LNCaP clone FGC (cell line): ENCODE results near the gene SMG6.
A peak's percentile ranks its signal among the peaks of the same experiment; 100 is the strongest.
"Not testable (repeated sequence)": the region's sequence is repeated elsewhere in the genome, so short reads cannot be mapped to it uniquely, and the experiment has no call there.

Experiments
- DNase-seq: peaks from one replicate; pipeline ENCODE4 v3.0.0-alpha.2; 2011; ENCODE audit warnings: low read depth
- H3K4me3 ChIP-seq: 2 replicates; pipeline ENCODE4 v1.5.1; 2011; ENCODE audit warnings: mild to moderate bottlenecking, low read depth, low read length, control low read depth
- CTCF ChIP-seq: IDR thresholded peaks from 2 replicates; pipeline ENCODE4 v1.5.1; 2012; ENCODE audit warnings: mild to moderate bottlenecking; ENCODE audit not compliant: control insufficient read depth, insufficient read depth; ENCODE audit errors: extremely low read depth

Gene SMG6

GRCh38 chr17:2174468-2175293 lies 128.9 kb downstream of the SMG6 start:
- no peak for TF ChIP-seq CTCF
- H3K4me3 ChIP-seq, result peak overlapping the region; percentile 1; the same call in 1 of the 2 replicates
- peak; percentile 59 for DNase-seq

- 0 out of 2 replicates have a peak overlapping the region, but pooled peaks have one; percentile 1 for H3K4me3 ChIP-seq
- no peak for TF ChIP-seq CTCF
- no peak for DNase-seq
These were observed 129.6 kb downstream of the SMG6 start for GRCh38 chr17:2174014-2174413.

GRCh38 chr17:2172999-2173398 lies 130.6 kb downstream of the SMG6 start:
- no peak for DNase-seq
- no peak for TF ChIP-seq CTCF
- H3K4me3 ChIP-seq, result no peak overlapping the region

- TF ChIP-seq CTCF, result no peak
- H3K4me3 ChIP-seq, result peak overlapping the region; percentile 21; the same call in 1 of the 2 replicates
- peak; percentile 73 for DNase-seq
These were observed 131.3 kb downstream of the SMG6 start for GRCh38 chr17:2172077-2172851.

GRCh38 chr17:2171702-2172076 lies 131.9 kb downstream of the SMG6 start:
- peak; percentile 36 for DNase-seq
- no peak for TF ChIP-seq CTCF
- peak overlapping the region; percentile 21; the same call in 1 of the 2 replicates for H3K4me3 ChIP-seq

- DNase-seq, result no peak
- no peak overlapping the region for H3K4me3 ChIP-seq
- TF ChIP-seq CTCF, result no peak
These were observed 133.6 kb downstream of the SMG6 start for GRCh38 chr17:2170023-2170422.

- H3K4me3 ChIP-seq, DNase-seq: not testable (repeated sequence)
These were observed 137.9 kb downstream of the SMG6 start for GRCh38 chr17:2165723-2166122.
